ENCODE measurements around the gene SHD. TPM values are rescaled to one million over a fixed set of nuclear protein-coding genes. Genes with fewer than 3 reads are reported as not detected.

The SHD gene
- total RNA-seq, 1 experiment from 2014 or later = 2.0 TPM

DNA sequence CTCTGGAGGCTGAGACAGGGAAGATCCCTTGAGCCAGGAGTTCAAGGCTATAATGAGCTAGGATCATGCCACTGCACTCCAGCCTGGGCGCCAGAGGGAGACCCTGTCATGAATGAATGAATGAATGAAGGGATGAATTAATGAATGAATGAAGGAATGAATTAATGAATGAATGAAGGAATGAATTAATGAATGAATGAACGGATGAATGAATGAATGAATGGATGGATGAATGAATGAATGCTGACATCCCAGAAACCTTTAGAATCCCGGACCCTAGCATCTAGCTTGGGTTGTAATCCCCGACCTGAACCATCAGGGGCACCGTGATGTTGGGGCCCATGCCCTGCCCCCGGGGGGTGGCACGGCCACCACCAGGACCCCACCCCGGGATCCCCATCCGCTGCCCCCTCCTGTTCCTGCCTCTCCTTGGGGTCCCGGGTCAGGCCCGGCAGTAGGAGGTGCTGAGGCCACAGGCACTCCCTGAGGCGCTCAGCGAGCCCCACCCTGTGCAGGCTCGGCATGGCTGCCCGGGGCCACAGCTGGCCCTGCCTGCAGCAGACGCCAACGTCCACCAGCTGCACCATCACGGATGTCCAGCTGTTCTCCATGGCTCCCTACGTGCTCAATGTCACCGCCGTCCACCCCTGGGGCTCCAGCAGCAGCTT is 46.3 kb upstream of the SHD start:
- peak; percentile 77 for ATAC-seq
- Histone ChIP-seq H3K4me1 (ENCODE audit: control insufficient read depth in 1 of 2, insufficient read depth in 2 of 2, low read length in 2 of 2) (peaks cover 7 to 25% of the 10 kb centered on the region in 2 experiments; a peak in 3 of 4 replicates), H3K36me3 (ENCODE audit: control insufficient read depth in 1 of 2, insufficient read depth in 2 of 2, low read length in 2 of 2) (no peaks in the 10 kb centered on the region), H3K9ac (ENCODE audit: low read length) (peak overlapping the region; percentile 40; the same call in 1 of the 2 replicates), H3K9me3 (ENCODE audit: control insufficient read depth in 1 of 2, insufficient read depth in 1 of 2, low read depth in 1 of 2, low read length in 2 of 2) (no peaks in the 10 kb centered on the region), H4K20me1 (ENCODE audit: insufficient read depth) (no peaks in the 10 kb centered on the region), H3K27ac (ENCODE audit: low read depth, low read length) (peak overlapping the region; percentile 34; the same call in 1 of the 2 replicates), H2AFZ (ENCODE audit: low read depth, low read length, poor library complexity, severe bottlenecking) (peak overlapping the region; percentile 54), H3K4me3 (replicated peaks in 1 of 2; ENCODE audit: low read depth in 1 of 2, low read length in 2 of 2) (peak overlapping the region; percentile 43 to 61), H3K9me2 (ENCODE audit: insufficient read depth) (no peaks in the 10 kb centered on the region), H3K4me2 (ENCODE audit: low read length) (peak overlapping the region; percentile 95), H3K79me2 (ENCODE audit: insufficient read depth, low read length) (no peaks in the 10 kb centered on the region), H3K27me3 (ENCODE audit: insufficient read depth, low read length) (no peaks in the 10 kb centered on the region)
- no TSS peak for BruUV-seq (replicated peaks)
- ChIA-PET RAD21 (ENCODE audit: low non-redundant PET in 1 of 2, low total read pairs in 2 of 2, uncharacterized antibody in 2 of 2, unreplicated experiment in 2 of 2) (no interaction called here), POLR2A (interaction anchor here (0.8 to 1.3 kb wide), 3 partner anchors 24 to 247 kb away, joined by 3 read pairs; partner anchors contain the start of gene EEF2), CTCF (interaction anchor here (0.7 to 1.8 kb wide), 7 partner anchors 9 to 224 kb away, joined by 3 to 7 read pairs (median 3); partner anchors contain the start of gene YJU2)
- no peak for DNase-seq (ENCODE audit: low read depth, low spot score)
- intact Hi-C loops (cut with micrococcal nuclease) = no loop called here
- no peak for TF ChIP-seq SP1 (IDR thresholded peaks at IDR 0.05; ENCODE audit: low read depth)
- TF ChIP-seq, protein P1, sequence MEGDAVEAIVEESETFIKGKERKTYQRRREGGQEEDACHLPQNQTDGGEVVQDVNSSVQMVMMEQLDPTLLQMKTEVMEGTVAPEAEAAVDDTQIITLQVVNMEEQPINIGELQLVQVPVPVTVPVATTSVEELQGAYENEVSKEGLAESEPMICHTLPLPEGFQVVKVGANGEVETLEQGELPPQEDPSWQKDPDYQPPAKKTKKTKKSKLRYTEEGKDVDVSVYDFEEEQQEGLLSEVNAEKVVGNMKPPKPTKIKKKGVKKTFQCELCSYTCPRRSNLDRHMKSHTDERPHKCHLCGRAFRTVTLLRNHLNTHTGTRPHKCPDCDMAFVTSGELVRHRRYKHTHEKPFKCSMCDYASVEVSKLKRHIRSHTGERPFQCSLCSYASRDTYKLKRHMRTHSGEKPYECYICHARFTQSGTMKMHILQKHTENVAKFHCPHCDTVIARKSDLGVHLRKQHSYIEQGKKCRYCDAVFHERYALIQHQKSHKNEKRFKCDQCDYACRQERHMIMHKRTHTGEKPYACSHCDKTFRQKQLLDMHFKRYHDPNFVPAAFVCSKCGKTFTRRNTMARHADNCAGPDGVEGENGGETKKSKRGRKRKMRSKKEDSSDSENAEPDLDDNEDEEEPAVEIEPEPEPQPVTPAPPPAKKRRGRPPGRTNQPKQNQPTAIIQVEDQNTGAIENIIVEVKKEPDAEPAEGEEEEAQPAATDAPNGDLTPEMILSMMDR (IDR thresholded peaks at IDR 0.05 in 2 of 3, conservative IDR thresholded peaks at IDR 0.05 in 1 of 3; ENCODE audit: borderline replicate concordance in 1 of 3, insufficient read depth in 1 of 3, low read depth in 2 of 3, low read length in 2 of 3) = peak in 1 of 3 experiments; percentile 10; a peak in 1 of 6 replicates
- TF ChIP-seq CEBPB (IDR thresholded peaks at IDR 0.05; ENCODE audit: low read depth) = no peak

GRCh38 chr19:4233282-4233853 is 45.7 kb upstream of the SHD start:
- Histone ChIP-seq H3K4me1 (ENCODE audit: control insufficient read depth in 1 of 2, insufficient read depth in 2 of 2, low read length in 2 of 2) (peaks cover 7 to 25% of the 10 kb centered on the region in 2 experiments; a peak in 3 of 4 replicates), H3K9me3 (ENCODE audit: control insufficient read depth in 1 of 2, insufficient read depth in 1 of 2, low read depth in 1 of 2, low read length in 2 of 2) (no peaks in the 10 kb centered on the region), H3K79me2 (ENCODE audit: insufficient read depth, low read length) (no peaks in the 10 kb centered on the region), H3K27me3 (ENCODE audit: insufficient read depth, low read length) (no peaks in the 10 kb centered on the region), H3K36me3 (ENCODE audit: control insufficient read depth in 1 of 2, insufficient read depth in 2 of 2, low read length in 2 of 2) (no peaks in the 10 kb centered on the region), H3K27ac (ENCODE audit: low read depth, low read length) (no peak overlapping the region; the same call in 1 of the 2 replicates), H3K4me2 (ENCODE audit: low read length) (peak overlapping the region; percentile 95), H2AFZ (ENCODE audit: low read depth, low read length, poor library complexity, severe bottlenecking) (peak overlapping the region; percentile 54), H3K4me3 (replicated peaks in 1 of 2; ENCODE audit: low read depth in 1 of 2, low read length in 2 of 2) (peak overlapping the region; percentile 43 to 61), H3K9me2 (ENCODE audit: insufficient read depth) (no peaks in the 10 kb centered on the region), H4K20me1 (ENCODE audit: insufficient read depth) (no peaks in the 10 kb centered on the region), H3K9ac (ENCODE audit: low read length) (peak overlapping the region; percentile 40; the same call in 1 of the 2 replicates)
- ChIA-PET POLR2A (interaction anchor here (0.8 to 1.3 kb wide), 3 partner anchors 25 to 248 kb away, joined by 3 read pairs; partner anchors contain the start of gene EEF2), RAD21 (ENCODE audit: low non-redundant PET in 1 of 2, low total read pairs in 2 of 2, uncharacterized antibody in 2 of 2, unreplicated experiment in 2 of 2) (no interaction called here), CTCF (interaction anchor here (0.7 to 1.8 kb wide), 6 partner anchors 8 to 223 kb away, joined by 3 to 7 read pairs (median 3); no protein-coding TSS in a partner anchor)
- intact Hi-C loops (cut with micrococcal nuclease) = no loop called here
- peak; percentile 48 for DNase-seq (ENCODE audit: low read depth, low spot score)
- no TSS peak for BruUV-seq (replicated peaks)
- ATAC-seq = peak; percentile 84
- TF ChIP-seq ZNF274 (IDR thresholded peaks at IDR 0.05; ENCODE audit: low read depth, low read length) = no peak
- TF ChIP-seq CEBPB (IDR thresholded peaks at IDR 0.05; ENCODE audit: low read depth) = no peak
- TF ChIP-seq, protein P2, sequence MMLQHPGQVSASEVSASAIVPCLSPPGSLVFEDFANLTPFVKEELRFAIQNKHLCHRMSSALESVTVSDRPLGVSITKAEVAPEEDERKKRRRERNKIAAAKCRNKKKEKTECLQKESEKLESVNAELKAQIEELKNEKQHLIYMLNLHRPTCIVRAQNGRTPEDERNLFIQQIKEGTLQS (IDR thresholded peaks at IDR 0.05) = no peak
- TF ChIP-seq MAX (IDR thresholded peaks at IDR 0.05) = peak; percentile 77
- TF ChIP-seq, protein P1 (IDR thresholded peaks at IDR 0.05 in 2 of 3, conservative IDR thresholded peaks at IDR 0.05 in 1 of 3; ENCODE audit: borderline replicate concordance in 1 of 3, insufficient read depth in 1 of 3, low read depth in 2 of 3, low read length in 2 of 3) = peak; percentile 43 to 98 (median 98); a peak in 5 of 6 replicates
- TF ChIP-seq POLR2AphosphoS5 (IDR thresholded peaks at IDR 0.05; ENCODE audit: low read depth, low read length) = no peak
- peak; percentile 99 for TF ChIP-seq CBX3 (IDR thresholded peaks at IDR 0.05; ENCODE audit: low read depth)
- no peak for TF ChIP-seq EZH2 (IDR thresholded peaks at IDR 0.05)
- no peak for TF ChIP-seq YY1 (IDR thresholded peaks at IDR 0.05; ENCODE audit: extremely low read depth, insufficient replicate concordance, low read depth, low read length)

All from HCT116 (cell line).